Measurements from ENCODE around the gene NCAN. TPM values are rescaled to one million over a fixed set of nuclear protein-coding genes. Genes with fewer than 3 reads are reported as not detected.

Gene NCAN
- total and polyA plus RNA-seq, 4 donors = 0.06 TPM; not detected in 3

- Histone ChIP-seq H3K27ac (ENCODE audit: low read depth in 1 of 2, low read length in 2 of 2) (no peak overlapping the region), H3K4me1 (ENCODE audit: control insufficient read depth in 4 of 4, insufficient read depth in 4 of 4, low read length in 3 of 4) (peaks cover 2 to 13% (median 9%) of the 10 kb centered on the region in 4 donors), H3K36me3 (ENCODE audit: control insufficient read depth in 4 of 4, insufficient read depth in 3 of 4, low read depth in 1 of 4, low read length in 3 of 4) (peaks cover 3 to 24% (median 9%) of the 10 kb centered on the region in 4 donors), H3K9me3 (ENCODE audit: control insufficient read depth in 4 of 4, low read length in 3 of 4) (no peaks in the 10 kb centered on the region), H3K4me3 (ENCODE audit: low read depth in 1 of 3, low read length in 3 of 3) (peak overlapping the region; percentile 67 to 94 (median 70)), H3K27me3 (ENCODE audit: control insufficient read depth in 4 of 4, insufficient read depth in 4 of 4, low read length in 3 of 4) (no peaks in the 10 kb centered on the region), H3K9ac (ENCODE audit: low read depth in 1 of 2, low read length in 2 of 2) (peak overlapping the region in 1 of 2 donors; percentile 82)
- 82% methylated on average over 19 of the region's 19 CpGs for WGBS
- TF ChIP-seq YY1 (IDR thresholded peaks at IDR 0.05) = no peak
- no peak for DNase-seq (ENCODE audit: low spot score)
Observed at GRCh38 chr19:19201697-19202630, 9.8 kb upstream of the NCAN start.

GRCh38 chr19:19202707-19203011 is 9.1 kb upstream of the NCAN start:
- Histone ChIP-seq H3K4me3 (ENCODE audit: low read depth in 1 of 3, low read length in 3 of 3) (peak overlapping the region; percentile 67 to 94 (median 70)), H3K9ac (ENCODE audit: low read depth in 1 of 2, low read length in 2 of 2) (peak overlapping the region; percentile 74 to 82), H3K27ac (ENCODE audit: low read depth in 1 of 2, low read length in 2 of 2) (peak overlapping the region; percentile 49 to 61), H3K9me3 (ENCODE audit: control insufficient read depth in 4 of 4, low read length in 3 of 4) (no peaks in the 10 kb centered on the region), H3K36me3 (ENCODE audit: control insufficient read depth in 4 of 4, insufficient read depth in 3 of 4, low read depth in 1 of 4, low read length in 3 of 4) (peaks cover 3 to 20% (median 9%) of the 10 kb centered on the region in 4 donors), H3K27me3 (ENCODE audit: control insufficient read depth in 4 of 4, insufficient read depth in 4 of 4, low read length in 3 of 4) (no peaks in the 10 kb centered on the region), H3K4me1 (ENCODE audit: control insufficient read depth in 4 of 4, insufficient read depth in 4 of 4, low read length in 3 of 4) (peaks cover 2 to 13% (median 9%) of the 10 kb centered on the region in 4 donors)
- TF ChIP-seq TAF1 (conservative IDR thresholded peaks at IDR 0.05) (no peak), ATF3 (IDR thresholded peaks at IDR 0.05) (no peak), HNF4A (conservative IDR thresholded peaks at IDR 0.05) (no peak), MAX (IDR thresholded peaks at IDR 0.05) (no peak), SP1 (IDR thresholded peaks at IDR 0.05) (no peak), CTCF (IDR thresholded peaks at IDR 0.05; ENCODE audit: low read depth, low read length, missing input control) (no peak), NR2F2 (IDR thresholded peaks at IDR 0.05) (no peak), YY1 (IDR thresholded peaks at IDR 0.05) (no peak), FOXA2 (IDR thresholded peaks at IDR 0.05) (no peak), FOXA1 (IDR thresholded peaks at IDR 0.05) (no peak), EGR1 (IDR thresholded peaks at IDR 0.05; ENCODE audit: low read depth in 2 of 2) (no peak), RAD21 (IDR thresholded peaks at IDR 0.05) (no peak), RXRA (IDR thresholded peaks at IDR 0.05) (no peak), JUND (IDR thresholded peaks at IDR 0.05) (no peak), GABPA (IDR thresholded peaks at IDR 0.05 in 1 of 2, conservative IDR thresholded peaks at IDR 0.05 in 1 of 2) (no peak), ZBTB33 (IDR thresholded peaks at IDR 0.05) (no peak), REST (IDR thresholded peaks at IDR 0.05) (no peak), HNF4G (IDR thresholded peaks at IDR 0.05) (no peak)
- 22% methylated on average over 11 of the region's 11 CpGs for WGBS
- DNase-seq (ENCODE audit: low spot score) = no peak

All from liver (tissue), 9 donors.